Measurements from ENCODE around the gene CNN2.

CNN2 gene

GRCh38 chr19:1064661-1065605 is 38.5 kb downstream of the CNN2 start:
- DNase-seq (ENCODE audit: extremely low read depth in 1 of 2, low read depth in 1 of 2), result peak in 1 of 2 donors; percentile 64

- DNase-seq (ENCODE audit: extremely low read depth in 1 of 2, low read depth in 1 of 2), result no peak
These were observed 39.2 kb downstream of the CNN2 start for GRCh38 chr19:1065606-1066109.

DNA sequence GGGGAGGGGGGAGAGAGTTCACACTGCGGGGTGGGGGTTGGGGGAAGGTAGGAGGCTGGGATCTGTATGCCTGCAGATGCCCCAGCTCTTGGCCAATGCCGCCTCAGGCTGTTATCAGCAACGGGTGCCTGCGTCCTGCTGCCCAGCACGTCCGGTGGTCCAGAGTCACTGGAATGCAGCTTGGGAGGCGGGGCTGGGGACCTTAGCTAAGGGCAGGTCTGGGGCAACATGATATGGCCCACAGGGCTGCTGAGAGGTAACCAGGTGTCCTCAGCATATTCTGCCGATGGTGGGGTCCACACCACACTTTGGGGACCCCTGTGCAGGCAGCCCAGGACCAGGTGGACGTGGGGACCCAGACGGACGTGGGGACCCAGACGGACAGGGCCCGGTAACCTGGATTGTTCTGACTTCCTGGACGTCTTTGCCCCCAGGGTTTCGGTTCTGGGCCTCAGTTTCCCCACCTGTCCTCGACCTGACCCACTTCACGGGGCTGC is 39.9 kb downstream of the CNN2 start:
- DNase-seq (ENCODE audit: extremely low read depth in 1 of 2, low read depth in 1 of 2), result no peak

DNA sequence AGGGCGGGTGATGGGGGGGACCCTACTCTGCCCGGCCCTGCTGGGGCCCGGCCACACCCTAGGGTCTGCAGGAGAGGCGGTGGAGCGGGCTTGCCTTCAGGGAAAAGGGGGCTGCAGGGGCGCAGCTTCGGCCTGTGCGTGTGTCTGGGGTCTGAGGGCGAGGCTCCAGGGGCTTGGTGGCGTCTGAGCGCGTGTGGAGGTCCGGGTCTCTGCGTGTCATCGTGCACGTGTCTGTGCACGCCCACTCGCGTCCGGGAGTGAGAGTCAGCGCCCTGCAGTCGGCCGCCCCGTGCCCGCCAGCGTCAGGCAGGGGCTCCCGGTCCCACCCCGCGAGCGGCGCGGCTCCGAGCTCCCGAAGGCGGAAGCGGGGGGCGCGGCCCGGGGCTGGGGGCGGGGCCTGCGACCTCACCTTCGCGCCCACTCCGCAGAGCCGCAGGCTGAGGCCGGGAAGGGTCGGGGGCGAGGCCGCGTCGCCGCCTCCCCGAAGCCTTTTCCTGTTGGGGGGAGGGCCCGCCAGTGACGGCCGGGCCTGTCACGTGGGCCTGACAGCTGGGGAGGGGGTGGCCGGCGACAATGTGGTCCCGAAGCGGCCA is 40.4 kb downstream of the CNN2 start, which contains the start of gene ARHGAP45:
ARHGAP45 (plus strand) TSS at position 420 of the 593 bp plus-strand sequence. CDS start 239 bp downstream, outside the sequence.
- peak; percentile 57 to 74 for DNase-seq (ENCODE audit: extremely low read depth in 1 of 2, low read depth in 1 of 2)

- peak in 1 of 2 donors; percentile 45 for DNase-seq (ENCODE audit: extremely low read depth in 1 of 2, low read depth in 1 of 2)
These were observed 41.0 kb downstream of the CNN2 start for GRCh38 chr19:1067341-1067957.

- DNase-seq (ENCODE audit: extremely low read depth in 1 of 2, low read depth in 1 of 2), result peak in 1 of 2 donors; percentile 60
These were observed 41.9 kb downstream of the CNN2 start for GRCh38 chr19:1068009-1069001.

- DNase-seq (ENCODE audit: extremely low read depth in 1 of 2, low read depth in 1 of 2), result peak in 1 of 2 donors; percentile 55
These were observed 42.8 kb downstream of the CNN2 start for GRCh38 chr19:1069009-1069779.

- no peak for DNase-seq (ENCODE audit: extremely low read depth in 1 of 2, low read depth in 1 of 2)
These were observed 44.1 kb downstream of the CNN2 start for GRCh38 chr19:1070576-1070930.

DNA sequence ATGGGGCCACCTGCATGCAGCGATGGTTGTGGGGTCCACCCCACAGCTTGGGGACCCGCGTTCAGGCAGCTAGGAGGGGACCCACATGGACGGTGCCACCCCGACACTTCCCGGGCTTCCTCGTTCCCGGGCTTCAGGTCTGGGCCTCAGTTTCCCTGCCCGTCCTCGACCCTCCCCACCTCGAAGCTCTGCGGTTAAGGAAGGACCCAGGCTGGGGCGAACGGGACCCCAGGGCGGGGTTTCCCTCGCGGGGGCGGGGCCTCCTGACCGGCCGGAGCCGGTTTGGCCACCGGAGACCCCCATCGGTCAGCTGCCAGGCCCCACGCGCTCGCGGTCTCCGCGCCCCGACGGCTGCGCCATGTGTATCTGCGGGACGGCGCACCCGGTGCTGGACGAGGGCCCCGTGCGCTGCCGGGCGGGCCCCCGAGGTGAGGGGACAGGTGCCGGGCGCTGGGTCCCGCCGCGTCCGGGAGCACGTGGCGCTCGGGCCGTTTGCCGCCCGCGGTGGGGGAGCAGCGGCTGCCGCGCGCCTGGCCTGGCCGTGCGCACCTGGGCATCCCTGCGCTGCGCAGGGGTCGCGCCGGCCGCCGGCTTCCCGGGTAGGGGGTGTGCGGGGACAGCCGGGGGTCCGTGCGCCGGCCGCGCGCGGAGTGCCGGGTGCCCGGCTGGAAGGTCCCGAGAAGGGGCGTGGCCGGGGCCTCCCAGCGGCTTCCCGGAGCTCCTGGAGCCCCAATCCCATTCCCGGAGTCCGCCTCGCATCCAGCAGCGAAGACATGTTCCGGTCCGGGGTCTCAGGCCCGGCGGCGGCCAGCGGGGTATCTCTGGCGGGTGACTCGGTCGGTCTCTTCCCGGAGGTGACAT is 44.8 kb downstream of the CNN2 start:
- no peak for DNase-seq (ENCODE audit: extremely low read depth in 1 of 2, low read depth in 1 of 2)

GRCh38 chr19:1072371-1073015 is 46.1 kb downstream of the CNN2 start:
- DNase-seq (ENCODE audit: extremely low read depth in 1 of 2, low read depth in 1 of 2), result no peak

DNA sequence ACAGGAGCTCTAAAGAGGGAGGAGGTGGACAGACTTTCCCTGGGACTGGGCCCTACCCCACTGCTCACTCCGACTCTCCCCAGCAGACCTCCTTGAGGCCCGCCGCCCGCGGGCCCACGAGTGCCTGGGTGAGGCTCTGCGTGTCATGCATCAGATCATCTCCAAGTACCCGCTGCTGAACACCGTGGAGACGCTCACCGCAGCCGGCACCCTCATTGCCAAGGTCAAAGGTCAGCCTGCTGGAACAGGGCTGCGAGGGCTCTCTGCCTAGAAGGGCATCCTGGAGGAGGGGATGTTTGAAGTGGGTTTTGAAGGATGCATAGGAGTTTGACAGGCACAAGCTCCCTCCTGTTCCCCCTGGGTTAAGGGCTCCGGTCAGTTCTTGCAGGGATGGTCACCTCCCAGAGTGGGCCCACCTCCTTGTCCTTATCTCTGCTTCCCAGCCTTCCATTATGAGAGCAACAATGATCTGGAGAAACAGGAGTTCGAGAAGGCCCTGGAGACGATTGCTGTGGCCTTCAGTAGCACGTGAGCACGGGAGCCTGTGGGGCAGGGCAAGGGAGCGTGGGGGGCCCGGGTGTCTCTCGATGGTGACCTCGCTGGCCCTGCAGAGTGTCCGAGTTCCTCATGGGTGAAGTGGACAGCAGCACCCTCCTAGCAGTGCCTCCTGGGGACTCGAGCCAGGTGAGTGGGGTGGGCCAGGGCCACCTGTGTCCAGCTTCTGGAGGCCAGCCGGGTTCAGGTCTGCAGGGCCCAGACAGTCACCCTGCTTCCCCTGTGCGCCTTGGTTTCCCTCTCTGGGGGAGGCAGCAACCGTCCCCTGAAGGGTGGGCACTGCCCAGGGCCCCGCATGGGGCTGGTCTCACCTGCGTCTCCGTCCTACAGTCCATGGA is 46.9 kb downstream of the CNN2 start:
- DNase-seq (ENCODE audit: extremely low read depth in 1 of 2, low read depth in 1 of 2), result no peak

GRCh38 chr19:1073956-1074517 is 47.6 kb downstream of the CNN2 start:
- DNase-seq (ENCODE audit: extremely low read depth in 1 of 2, low read depth in 1 of 2), result no peak

GRCh38 chr19:1074544-1075283 is 48.3 kb downstream of the CNN2 start:
- peak; percentile 96 to 98 for DNase-seq (ENCODE audit: extremely low read depth in 1 of 2, low read depth in 1 of 2)

DNA sequence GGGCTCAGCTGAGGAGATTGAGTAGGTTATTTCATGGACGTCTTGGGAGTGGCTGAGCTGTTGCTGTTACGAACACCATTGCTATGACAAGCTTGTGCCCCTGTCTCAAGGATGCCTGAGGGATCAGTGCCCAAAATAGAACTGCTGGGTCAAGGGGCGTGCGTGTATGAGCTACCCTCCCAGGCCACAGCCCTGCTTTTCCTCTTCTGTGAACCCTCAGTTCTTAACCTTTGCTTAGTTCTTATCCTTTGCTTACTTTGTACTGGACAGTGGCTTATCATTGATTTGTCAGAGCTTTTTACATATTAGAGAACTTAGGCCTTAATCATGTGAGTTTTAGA is 49.6 kb downstream of the CNN2 start:
- no peak for DNase-seq (ENCODE audit: extremely low read depth in 1 of 2, low read depth in 1 of 2)

DNA sequence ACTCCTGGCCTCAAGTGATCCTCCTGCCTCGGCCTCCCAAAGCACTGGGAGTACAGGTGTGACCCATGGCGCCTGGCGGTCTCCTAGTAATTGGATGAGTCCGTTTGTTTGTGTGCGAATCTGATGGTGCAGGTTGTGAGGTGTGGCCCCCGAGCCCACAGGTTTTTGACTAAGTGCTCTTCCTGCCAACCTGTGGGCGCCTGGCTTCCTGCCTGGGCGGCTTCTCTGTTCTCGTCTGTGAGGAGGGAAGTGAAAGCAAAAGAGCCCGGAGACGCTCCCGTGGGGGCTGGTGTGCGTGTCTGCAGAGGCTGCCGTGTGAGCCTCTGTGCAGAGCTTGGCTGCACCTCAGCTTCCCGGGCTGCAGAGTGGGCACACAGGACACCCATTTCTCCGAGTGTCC is 50.5 kb downstream of the CNN2 start:
- DNase-seq (ENCODE audit: extremely low read depth in 1 of 2, low read depth in 1 of 2), result peak; percentile 82 to 89

GRCh38 chr19:1079566-1080111 is 53.2 kb downstream of the CNN2 start:
- no peak for DNase-seq (ENCODE audit: extremely low read depth in 1 of 2, low read depth in 1 of 2)
